Stimulated activated CD8-positive, alpha-beta memory T cell treated with anti-CD3 and anti-CD28 coated beads, Interleukin-4, amount 100 ng/mL, for 24 hours (primary cell): ENCODE measurements around the gene ZNF316.
A peak's percentile ranks its signal among the peaks of the same experiment; 100 is the strongest.
"Not testable (repeated sequence)": the region's sequence is repeated elsewhere in the genome, so short reads cannot be mapped to it uniquely, and the experiment has no call there.

ENCODE experiments used
- DNase-seq: peaks from one replicate; pipeline ENCODE4 v3.0.0-alpha.2; 2020; ENCODE audit warnings: low read depth

The ZNF316 gene

DNA sequence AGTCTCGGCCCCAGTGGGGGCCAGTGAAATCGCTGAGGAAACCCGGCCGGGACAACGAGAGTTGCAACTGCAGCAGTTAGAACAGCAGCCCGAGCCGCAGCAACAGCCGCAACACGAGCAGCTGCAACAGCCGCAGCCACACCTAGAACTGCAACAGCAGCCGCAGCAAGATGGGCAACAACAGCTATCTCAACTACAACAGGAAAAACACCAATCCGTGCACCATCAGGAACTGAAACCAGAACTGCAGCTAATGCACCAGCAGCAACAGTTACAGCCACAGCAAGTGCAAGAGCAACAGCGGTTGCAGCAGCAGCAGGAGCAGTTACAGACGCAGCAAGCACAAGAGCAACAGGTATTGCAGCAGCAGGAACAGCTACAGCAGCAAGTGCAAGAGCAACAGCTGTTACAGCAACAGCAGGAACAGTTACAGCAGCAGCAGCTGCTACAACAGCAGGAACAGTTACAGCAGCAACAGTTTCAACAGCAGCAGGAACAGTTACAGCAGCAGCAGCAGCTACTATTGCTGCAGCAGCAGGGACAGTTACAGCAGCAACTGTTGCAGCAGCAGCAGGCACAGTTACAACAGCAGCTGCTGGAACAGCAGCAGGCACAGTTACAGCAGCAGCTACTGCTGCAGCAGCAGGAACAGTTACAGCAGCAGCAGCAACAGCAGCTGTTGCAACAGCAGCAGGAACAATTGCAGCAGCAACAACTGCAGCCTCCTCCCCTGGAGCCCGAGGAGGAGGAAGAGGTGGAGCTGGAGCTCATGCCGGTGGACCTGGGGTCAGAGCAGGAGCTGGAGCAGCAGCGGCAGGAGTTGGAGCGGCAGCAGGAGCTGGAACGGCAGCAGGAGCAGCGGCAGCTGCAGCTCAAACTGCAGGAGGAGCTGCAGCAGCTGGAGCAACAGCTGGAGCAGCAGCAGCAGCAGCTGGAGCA is 15.7 kb upstream of the ZNF316 start:
- no peak for DNase-seq

GRCh38 chr7:6622134-6622710 is 14.9 kb upstream of the ZNF316 start:
- no peak for DNase-seq

- DNase-seq: no peak
Observed at GRCh38 chr7:6623589-6624245, 13.4 kb upstream of the ZNF316 start.

DNA sequence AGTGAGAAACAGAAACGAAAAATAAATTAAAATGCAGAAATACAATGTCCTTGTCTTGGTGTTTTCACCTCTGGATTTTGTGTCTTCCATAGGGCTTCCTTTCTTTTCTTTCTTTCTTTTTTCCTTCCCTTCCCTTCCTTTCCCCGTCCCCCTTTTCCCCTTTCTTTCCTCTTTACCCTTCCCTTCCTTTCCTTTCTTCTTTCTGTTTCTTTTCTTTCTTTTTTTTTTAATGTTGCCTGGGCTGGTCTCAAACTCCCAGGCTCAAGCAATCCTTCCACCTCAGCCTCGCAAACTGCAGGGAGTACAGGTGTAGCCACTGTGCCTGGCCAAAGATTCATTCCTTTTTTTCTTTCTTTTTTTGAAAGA is 12.9 kb upstream of the ZNF316 start:
- no peak for DNase-seq

DNA sequence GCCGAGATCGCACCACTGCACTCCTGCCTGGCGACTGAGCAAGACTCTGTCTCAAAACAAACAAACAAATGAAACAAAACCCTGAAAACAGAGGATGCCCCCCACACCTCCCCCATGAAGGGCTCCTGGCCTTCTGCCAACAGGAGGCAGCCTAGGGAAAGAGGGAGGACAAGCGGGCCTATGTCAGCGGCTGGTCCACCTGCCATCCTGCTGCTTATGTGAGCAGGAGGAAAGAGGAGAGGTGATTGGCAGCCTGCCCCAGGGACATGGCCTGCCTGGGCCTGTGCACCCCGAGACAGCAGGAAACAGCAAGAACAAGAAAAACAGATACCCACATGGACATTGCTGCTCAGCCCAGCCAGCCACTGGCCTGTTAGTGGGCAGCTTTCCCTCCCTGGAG is 9.1 kb upstream of the ZNF316 start:
- no peak for DNase-seq

- no peak for DNase-seq
Observed at GRCh38 chr7:6630007-6630849, 6.9 kb upstream of the ZNF316 start.

- DNase-seq: no peak
Observed at GRCh38 chr7:6631605-6632004, 5.5 kb upstream of the ZNF316 start.

- no peak for DNase-seq
Observed at GRCh38 chr7:6634021-6634420, 3.1 kb upstream of the ZNF316 start.

DNA sequence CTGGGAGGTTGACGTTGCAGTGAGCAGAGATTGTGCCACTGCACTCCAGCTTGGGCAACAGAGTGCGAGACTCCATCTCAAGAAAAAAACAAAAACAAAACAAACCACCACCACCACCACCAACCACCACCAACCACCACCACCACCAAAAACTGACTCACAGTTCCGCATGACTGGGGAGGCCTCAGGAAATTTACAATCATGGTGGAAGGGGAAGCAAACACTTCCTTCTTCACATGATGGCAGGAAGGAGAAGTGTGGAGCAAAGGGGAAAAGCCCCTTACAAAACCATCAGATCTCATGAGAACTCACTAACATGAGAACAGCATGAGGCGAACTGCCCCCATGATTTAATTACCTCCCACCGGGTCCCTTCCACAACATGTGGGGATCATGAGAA is 2.1 kb upstream of the ZNF316 start:
- not testable (repeated sequence) for DNase-seq

DNA sequence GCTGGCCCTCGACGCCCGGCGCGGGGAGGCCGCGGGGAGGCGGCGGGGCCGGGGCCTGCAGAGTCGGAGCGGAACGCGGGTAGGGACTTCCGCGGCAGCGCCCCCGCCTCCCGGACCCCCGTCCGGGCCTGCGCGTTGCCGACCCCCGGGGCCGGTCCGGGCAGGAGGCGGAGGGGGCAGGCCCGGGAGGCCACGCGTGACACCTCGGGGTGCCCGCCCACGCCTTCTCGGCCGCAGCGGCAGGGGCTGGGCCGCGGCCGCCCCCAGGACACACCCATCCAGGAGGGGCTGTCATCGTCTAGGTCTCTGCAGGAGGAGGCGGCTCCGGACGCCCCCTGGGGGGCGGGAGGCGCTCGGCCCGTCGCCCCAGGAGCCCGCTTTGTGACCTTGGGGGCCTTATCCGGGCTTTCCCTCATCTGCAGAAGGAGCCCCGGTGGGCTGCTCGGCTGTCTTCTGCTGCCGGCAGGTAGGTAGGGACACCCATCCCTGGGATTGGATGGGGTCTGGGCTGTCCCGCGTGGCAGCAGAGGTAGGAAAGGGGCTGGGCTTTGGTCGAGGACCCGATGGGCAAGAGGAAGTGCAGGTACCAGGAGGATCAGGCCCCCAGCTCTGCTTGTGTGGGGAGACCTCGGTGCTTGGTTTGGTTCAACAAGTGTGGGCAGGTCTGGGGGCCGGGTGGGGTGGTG is 569 bp downstream of the ZNF316 start:
- peak; percentile 65 for DNase-seq

DNA sequence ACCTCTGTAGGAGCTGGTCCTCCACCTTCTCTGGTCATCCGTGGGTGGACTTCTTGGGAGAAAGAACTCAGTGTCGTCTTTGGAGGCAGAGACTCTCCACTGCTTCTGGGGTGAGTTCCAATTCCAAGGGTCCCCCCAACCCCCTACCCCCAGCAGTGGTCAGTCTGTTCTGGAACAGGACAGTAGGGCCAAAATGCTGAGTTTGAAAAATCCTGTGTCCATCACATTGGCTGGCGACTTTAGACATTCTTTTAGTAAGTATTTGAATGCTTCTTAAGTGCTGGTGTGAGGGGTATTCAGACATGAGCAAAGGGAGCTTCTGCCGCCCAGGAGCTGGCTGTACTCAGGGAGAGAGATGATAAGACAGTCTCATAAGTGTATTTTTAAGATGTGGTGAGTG is 1.9 kb downstream of the ZNF316 start:
- no peak for DNase-seq

DNA sequence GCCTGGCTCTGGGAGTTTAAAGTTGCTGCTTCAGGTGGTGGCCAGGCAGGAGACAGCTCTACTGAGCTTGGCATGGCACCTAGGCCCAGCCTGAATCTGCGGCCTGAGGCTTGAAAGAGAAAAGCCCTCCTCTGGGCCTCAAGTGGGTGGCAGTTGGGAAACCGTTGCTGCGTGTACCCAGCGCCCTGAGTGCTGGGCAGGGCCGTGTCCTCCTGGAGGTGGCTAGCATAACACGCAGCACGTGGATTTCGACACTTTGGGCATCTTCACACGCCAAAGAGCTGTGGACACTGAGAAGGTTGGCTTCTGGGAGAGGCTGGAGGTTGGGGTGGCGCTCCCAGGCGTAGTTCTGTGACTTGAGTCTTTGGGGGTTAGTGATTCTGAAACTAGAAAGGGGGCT is 2.5 kb downstream of the ZNF316 start:
- DNase-seq: no peak

GRCh38 chr7:6640246-6640721 is 3.2 kb downstream of the ZNF316 start:
- peak; percentile 30 for DNase-seq

DNA sequence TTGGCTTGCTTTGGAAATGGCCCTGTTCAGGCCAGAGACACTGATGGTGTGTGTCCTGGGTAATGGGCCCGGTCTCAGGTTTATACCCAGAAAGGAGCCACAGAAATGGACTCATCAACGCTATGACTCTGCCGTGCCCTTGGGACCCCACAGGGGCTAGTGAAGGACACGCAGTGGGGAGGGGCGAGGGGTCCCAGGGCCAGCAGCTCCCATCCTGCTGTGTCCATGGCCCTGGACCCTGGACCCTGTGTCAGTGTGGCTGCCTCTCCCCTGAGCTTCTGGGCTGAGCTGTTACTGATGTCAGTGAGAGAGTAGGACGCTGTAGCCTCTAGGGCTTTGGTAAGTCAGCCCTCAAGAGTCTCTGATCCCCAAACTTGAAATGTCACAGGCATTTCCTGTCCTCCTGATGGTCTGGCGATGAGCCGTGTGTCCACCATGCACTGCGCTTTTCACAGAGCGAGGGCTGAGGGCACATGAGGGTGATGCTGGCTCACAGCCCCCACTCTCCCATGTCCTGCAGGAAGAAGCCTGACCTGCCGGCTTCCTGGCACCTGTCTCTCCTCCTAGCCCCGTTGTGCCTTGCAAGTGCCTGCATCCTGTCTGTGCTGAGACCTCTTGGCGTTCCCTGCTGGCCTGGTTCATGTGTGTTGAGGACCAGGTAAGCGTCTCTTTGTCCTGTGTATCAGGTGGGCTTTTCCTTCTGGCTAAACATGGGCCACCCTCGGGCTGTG is 4.4 kb downstream of the ZNF316 start:
- DNase-seq: no peak

DNA sequence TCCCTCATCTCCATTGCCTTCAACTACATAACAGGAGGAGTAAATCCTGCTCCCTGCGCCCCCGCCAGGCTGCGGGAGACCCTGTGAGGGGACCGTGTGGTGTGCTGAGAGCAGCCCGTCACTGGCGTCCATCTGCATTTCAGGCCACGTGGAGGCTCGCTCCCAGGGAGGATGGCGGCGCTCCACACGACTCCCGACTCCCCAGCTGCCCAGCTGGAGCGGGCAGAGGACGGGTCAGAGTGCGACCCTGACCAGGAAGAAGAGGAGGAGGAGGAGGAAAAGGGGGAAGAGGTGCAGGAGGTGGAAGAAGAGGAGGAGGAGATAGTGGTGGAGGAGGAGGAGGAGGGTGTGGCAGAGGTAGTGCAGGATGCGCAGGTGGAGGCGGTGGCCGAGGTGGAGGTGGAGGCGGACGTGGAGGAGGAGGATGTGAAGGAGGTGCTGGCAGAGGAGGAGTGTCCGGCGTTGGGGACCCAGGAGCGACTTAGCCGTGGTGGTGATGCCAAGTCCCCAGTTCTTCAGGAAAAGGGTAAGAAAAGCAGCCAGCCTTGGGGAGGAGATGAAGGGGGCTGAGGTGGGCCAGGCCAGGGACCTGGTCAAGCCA is 5.2 kb downstream of the ZNF316 start:
- no peak for DNase-seq

GRCh38 chr7:6642861-6643640 is 5.9 kb downstream of the ZNF316 start:
- DNase-seq: no peak

GRCh38 chr7:6643915-6644625 is 7.0 kb downstream of the ZNF316 start:
- DNase-seq: no peak

DNA sequence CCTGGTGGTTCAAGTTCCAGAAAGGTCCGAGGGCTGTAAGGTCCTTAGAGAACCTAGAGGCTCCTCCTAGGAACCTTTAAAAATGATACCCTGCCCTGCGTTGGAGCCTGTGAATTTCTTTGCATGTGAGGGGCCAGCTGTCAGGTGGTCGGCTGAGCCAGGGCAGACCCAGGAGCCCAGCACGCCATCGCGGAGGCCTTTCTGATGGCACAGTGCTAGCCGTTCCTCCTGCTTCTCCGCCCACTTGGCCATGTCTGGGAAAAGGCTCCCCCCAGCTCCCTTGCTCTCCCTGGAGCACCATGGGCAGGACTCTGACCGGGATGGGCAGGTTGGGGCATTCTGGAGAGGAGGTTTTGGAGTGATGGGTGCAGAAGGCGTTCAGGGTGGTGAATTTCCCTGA is 7.6 kb downstream of the ZNF316 start:
- no peak for DNase-seq

DNA sequence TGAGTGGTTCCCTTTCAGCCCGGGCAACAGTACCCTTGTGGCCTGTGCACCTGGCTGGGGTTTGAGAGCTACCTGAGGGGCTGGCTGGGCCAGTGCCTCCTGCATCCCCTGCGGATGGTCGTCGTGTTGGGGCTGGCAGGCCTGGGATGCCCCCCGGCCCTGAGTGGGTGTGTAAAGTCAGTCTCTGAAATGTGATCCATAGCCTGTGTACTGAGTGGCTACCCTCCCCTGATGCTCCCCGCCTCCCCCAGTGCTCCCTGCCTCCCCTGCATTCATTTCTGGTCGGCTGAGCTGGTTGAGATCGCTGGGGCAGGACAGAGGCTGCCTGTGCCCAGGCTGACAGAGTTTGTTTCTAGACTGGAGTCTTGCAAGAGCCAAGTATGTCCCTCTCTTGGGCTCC is 9.3 kb downstream of the ZNF316 start:
- no peak for DNase-seq
